OCI-LY3 (cell line): Measurements from ENCODE around the gene CA5B.

Experiments
- EZH2phosphoT487 ChIP-seq: fragments of 200-600 bp; shearing (Covaris generic); IDR thresholded peaks from 2 replicates; pipeline ENCODE4 v1.6.1; 2018; ENCODE audit warnings: antibody characterized with exemption, mixed run types, low read depth
- TF ChIP-seq, protein P1 (sequence below): fragments of 200-600, 300-600 bp; sonication (generic); IDR thresholded peaks from 2 replicates; pipeline ENCODE4 v1.5.1; 2014; ENCODE audit warnings: antibody characterized with exemption, low read length, low read depth

DNA sequence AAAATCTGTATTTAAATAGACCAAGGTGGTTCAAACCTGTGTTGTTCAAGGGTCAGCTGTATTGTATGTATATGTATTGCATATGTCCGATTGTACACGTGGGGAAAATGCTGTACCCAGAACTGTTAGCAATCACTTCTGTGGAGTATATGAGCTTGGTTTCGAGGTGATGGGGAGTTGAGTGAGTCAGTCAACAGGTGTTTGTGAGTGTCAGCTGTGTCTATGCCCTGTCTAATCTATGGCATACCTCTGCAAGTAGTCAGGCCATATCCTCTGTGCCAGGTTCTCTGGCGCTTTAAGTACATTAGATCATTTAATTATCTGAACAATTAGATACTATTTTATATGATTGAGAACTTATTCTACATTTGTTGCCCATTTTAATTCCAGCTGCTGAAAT lies 59.6 kb downstream of the CA5B start:
- TF ChIP-seq, protein P1, sequence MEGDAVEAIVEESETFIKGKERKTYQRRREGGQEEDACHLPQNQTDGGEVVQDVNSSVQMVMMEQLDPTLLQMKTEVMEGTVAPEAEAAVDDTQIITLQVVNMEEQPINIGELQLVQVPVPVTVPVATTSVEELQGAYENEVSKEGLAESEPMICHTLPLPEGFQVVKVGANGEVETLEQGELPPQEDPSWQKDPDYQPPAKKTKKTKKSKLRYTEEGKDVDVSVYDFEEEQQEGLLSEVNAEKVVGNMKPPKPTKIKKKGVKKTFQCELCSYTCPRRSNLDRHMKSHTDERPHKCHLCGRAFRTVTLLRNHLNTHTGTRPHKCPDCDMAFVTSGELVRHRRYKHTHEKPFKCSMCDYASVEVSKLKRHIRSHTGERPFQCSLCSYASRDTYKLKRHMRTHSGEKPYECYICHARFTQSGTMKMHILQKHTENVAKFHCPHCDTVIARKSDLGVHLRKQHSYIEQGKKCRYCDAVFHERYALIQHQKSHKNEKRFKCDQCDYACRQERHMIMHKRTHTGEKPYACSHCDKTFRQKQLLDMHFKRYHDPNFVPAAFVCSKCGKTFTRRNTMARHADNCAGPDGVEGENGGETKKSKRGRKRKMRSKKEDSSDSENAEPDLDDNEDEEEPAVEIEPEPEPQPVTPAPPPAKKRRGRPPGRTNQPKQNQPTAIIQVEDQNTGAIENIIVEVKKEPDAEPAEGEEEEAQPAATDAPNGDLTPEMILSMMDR: no peak
- no peak for TF ChIP-seq EZH2phosphoT487
